OCI-LY3 (cell line): ENCODE data around the gene PXYLP1.
"Not testable (repeated sequence)": the region's sequence is repeated elsewhere in the genome, so short reads cannot be mapped to it uniquely, and the experiment has no call there.

ENCODE experiments used
- H2AFZ ChIP-seq: fragments of 200-600, 300-600 bp; shearing (Covaris generic); 2 replicates; pipeline ENCODE4 v1.6.0; 2014; ENCODE audit warnings: antibody characterized with exemption, low read depth, low read length
- H3K27ac ChIP-seq: fragments of 200-600, 300-600 bp; sonication (generic); 2 replicates; pipeline ENCODE4 v1.5.1; 2014; ENCODE audit warnings: mild to moderate bottlenecking, low read length, moderate library complexity, mixed read lengths
- H3K27me3 ChIP-seq: fragments of 200-600, 300-600 bp; sonication (generic); 2 replicates; pipeline ENCODE4 v1.6.1; 2014; ENCODE audit warnings: low read depth, low read length, mixed read lengths
- H3K36me3 ChIP-seq: fragments of 200-600, 300-600 bp; sonication (generic); replicated peaks from 2 replicates; pipeline ENCODE3; 2014; ENCODE audit warnings: low read depth, low read length, mixed read lengths
- H3K4me1 ChIP-seq: fragments of 300-600, 200-600 bp; sonication (generic); 2 replicates; pipeline ENCODE4 v1.6.1; 2014; ENCODE audit warnings: low read length, mixed read lengths
- H3K4me2 ChIP-seq: fragments of 200-600, 300-600 bp; sonication (generic); 2 replicates; pipeline ENCODE4 v1.6.1; 2014; ENCODE audit warnings: low read length, mixed read lengths
- H3K4me3 ChIP-seq: fragments of 300-600, 200-600 bp; sonication (generic); 2 replicates; pipeline ENCODE4 v1.5.1; 2014; ENCODE audit warnings: antibody characterized with exemption, mild to moderate bottlenecking, low read length, moderate library complexity
- H3K79me2 ChIP-seq: fragments of 300-600, 200-600 bp; shearing (Covaris generic); 2 replicates; pipeline ENCODE4 v1.6.1; 2014; ENCODE audit warnings: mild to moderate bottlenecking, low read length, mixed read lengths
- H3K9ac ChIP-seq: fragments of 300-600, 200-600 bp; shearing (Covaris generic); 2 replicates; pipeline ENCODE4 v1.6.0; 2014; ENCODE audit warnings: mild to moderate bottlenecking, low read length, moderate library complexity
- H3K9me3 ChIP-seq: fragments of 200-600, 300-600 bp; shearing (Covaris generic); 2 replicates; pipeline ENCODE4 v1.6.1; 2014; ENCODE audit warnings: low read length, mixed read lengths; ENCODE audit not compliant: insufficient read depth
- H4K20me1 ChIP-seq: fragments of 200-600, 300-600 bp; sonication (generic); 2 replicates; pipeline ENCODE4 v1.6.1; 2016; ENCODE audit warnings: low read length, mixed read lengths; ENCODE audit not compliant: insufficient read depth
- EZH2phosphoT487 ChIP-seq: fragments of 200-600 bp; shearing (Covaris generic); IDR thresholded peaks from 2 replicates; pipeline ENCODE4 v1.6.1; 2018; ENCODE audit warnings: antibody characterized with exemption, mixed run types, low read depth
- TF ChIP-seq, protein P1 (sequence below): fragments of 200-600, 300-600 bp; sonication (generic); IDR thresholded peaks from 2 replicates; pipeline ENCODE4 v1.5.1; 2014; ENCODE audit warnings: antibody characterized with exemption, low read length, low read depth

Gene PXYLP1

DNA sequence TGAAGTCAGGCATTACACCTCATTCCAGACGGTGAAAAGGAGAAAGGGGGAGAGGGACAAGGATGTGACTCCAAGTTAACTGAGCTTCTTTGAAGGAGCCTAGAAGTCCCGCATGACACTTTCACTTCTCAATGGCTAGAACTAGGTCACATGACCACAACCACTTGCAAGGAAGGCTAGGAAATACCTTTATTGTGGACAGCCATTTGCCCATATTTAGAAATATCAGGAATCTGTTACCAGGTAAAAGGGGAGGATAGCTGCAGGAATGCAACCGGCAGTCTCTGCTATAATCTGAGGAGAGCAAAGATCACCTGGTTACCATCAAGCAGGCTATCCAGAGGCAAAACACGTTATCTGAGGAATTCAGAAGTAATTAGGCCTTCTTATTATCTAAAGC, 28.9 kb upstream of the PXYLP1 start:
- TF ChIP-seq, protein P1, sequence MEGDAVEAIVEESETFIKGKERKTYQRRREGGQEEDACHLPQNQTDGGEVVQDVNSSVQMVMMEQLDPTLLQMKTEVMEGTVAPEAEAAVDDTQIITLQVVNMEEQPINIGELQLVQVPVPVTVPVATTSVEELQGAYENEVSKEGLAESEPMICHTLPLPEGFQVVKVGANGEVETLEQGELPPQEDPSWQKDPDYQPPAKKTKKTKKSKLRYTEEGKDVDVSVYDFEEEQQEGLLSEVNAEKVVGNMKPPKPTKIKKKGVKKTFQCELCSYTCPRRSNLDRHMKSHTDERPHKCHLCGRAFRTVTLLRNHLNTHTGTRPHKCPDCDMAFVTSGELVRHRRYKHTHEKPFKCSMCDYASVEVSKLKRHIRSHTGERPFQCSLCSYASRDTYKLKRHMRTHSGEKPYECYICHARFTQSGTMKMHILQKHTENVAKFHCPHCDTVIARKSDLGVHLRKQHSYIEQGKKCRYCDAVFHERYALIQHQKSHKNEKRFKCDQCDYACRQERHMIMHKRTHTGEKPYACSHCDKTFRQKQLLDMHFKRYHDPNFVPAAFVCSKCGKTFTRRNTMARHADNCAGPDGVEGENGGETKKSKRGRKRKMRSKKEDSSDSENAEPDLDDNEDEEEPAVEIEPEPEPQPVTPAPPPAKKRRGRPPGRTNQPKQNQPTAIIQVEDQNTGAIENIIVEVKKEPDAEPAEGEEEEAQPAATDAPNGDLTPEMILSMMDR = no peak
- no peak for TF ChIP-seq EZH2phosphoT487
- no peaks in the 10 kb centered on the region for H4K20me1 ChIP-seq
- 0 out of 2 replicates have a peak, but pooled peaks cover 4% of the 10 kb centered on the region for H3K27me3 ChIP-seq
- H3K9ac ChIP-seq = no peak overlapping the region
- no peak overlapping the region for H3K4me3 ChIP-seq
- H3K9me3 ChIP-seq = no peaks in the 10 kb centered on the region
- peaks cover 5% of the 10 kb centered on the region for H3K4me1 ChIP-seq
- no peaks in the 10 kb centered on the region for H3K79me2 ChIP-seq
- no peak overlapping the region for H3K4me2 ChIP-seq
- H3K36me3 ChIP-seq = no peaks in the 10 kb centered on the region
- no peak overlapping the region for H3K27ac ChIP-seq
- H2AFZ ChIP-seq = no peak overlapping the region

DNA sequence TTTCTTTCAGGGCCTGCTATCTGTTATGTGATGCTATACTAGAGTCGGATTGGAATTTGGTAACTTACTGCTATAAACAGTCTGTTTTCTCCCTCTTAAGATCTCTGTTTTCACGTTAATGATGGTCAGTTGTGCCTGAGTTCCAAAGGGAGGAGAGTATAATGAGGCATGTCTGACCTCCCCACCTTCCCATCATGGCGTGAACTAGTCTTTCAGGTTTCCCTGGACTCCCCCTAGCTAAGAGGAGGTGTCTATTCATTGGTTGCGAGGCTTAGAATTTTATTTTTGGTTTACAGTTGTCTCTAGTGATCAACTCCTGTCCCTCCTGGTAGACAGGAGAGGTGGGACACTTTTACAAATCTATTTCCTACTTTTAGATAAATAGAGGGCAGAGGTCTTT, 27.8 kb upstream of the PXYLP1 start:
- Histone ChIP-seq H3K79me2 (no peaks in the 10 kb centered on the region), H3K36me3 (no peaks in the 10 kb centered on the region), H3K9me3 (no peaks in the 10 kb centered on the region), H3K27me3 (no peaks in the 10 kb centered on the region), H3K4me3 (no peak overlapping the region), H3K9ac (no peak overlapping the region), H4K20me1 (no peaks in the 10 kb centered on the region), H3K4me1 (peaks cover 5% of the 10 kb centered on the region), H2AFZ (no peak overlapping the region), H3K27ac (no peak overlapping the region), H3K4me2 (no peak overlapping the region)
- no peak for TF ChIP-seq EZH2phosphoT487
- TF ChIP-seq, protein P1 = no peak

DNA sequence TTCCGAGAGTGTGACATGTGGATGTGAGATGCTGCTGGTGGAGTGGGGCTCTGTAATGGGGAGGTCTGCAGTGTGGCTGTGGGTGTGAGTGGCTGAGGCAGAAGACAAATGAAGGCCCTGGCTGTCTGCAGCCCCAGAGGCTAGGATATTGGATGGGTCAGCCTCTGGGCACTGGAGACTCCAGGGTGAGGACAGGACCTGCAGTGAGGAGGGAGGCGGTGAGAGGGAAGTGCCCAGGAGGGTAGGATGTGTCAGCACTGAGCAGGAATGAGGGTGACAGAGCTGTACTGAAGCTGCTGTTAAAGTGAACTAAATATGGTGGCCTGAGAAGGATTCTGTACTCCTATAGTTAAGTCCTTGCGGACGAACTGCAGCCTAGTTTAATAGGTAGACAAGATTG, 27.3 kb upstream of the PXYLP1 start:
- Histone ChIP-seq H3K36me3 (no peaks in the 10 kb centered on the region), H3K27ac (no peak overlapping the region), H3K4me3 (no peak overlapping the region), H2AFZ (no peak overlapping the region), H3K27me3 (no peaks in the 10 kb centered on the region), H3K4me2 (no peak overlapping the region), H3K79me2 (no peaks in the 10 kb centered on the region), H4K20me1 (no peaks in the 10 kb centered on the region), H3K9ac (no peak overlapping the region), H3K4me1 (peaks cover 5% of the 10 kb centered on the region), H3K9me3 (no peaks in the 10 kb centered on the region)
- TF ChIP-seq EZH2phosphoT487 = no peak
- TF ChIP-seq, protein P1 = no peak

DNA sequence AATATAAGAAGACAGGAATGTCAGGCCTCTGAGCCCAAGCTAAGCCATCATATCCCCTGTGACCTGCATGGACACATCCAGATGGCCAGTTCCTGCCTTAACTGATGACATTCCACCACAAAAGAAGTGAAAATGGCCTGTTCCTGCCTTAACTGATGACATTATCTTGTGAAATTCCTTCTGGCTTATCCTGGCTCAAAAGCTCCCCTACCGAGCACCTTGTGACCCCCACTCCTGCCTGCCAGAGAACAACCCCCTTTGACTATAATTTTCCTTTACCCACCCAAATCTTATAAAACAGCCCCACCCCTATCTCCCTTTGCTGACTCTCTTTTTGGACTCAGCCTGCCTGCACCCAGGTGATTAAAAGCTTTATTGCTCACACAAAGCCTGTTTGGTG, 20.3 kb upstream of the PXYLP1 start:
- H2AFZ ChIP-seq = not testable (repeated sequence)

DNA sequence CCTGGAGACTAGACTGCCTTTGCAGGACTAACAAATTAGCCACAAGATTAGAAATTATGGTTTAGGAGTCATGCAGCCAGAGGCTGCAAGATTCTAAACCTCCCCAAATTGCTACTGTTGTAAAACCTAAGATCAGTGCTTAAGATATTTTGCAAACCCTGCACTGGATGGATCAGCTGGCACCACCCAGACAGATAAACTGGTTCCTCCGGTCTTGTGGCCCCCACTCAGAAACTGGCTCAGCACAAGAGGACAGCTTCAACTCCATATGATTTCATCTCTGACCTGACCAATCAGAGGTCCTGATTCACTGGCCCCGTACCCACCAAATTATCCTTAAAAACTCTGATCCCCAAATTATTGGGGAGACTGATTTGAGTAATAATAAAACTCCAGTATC, 19.5 kb upstream of the PXYLP1 start:
- Histone ChIP-seq H4K20me1 (no peaks in the 10 kb centered on the region), H3K36me3 (no peaks in the 10 kb centered on the region), H3K4me1 (no peaks in the 10 kb centered on the region), H3K9me3 (no peaks in the 10 kb centered on the region), H3K27ac (no peak overlapping the region), H3K4me3 (no peak overlapping the region), H3K79me2 (no peaks in the 10 kb centered on the region), H3K27me3 (no peaks in the 10 kb centered on the region), H3K9ac (no peak overlapping the region), H3K4me2 (no peak overlapping the region), H2AFZ (no peak overlapping the region)
- no peak for TF ChIP-seq EZH2phosphoT487

More for the DNA sequence above, 20.3 kb upstream of the PXYLP1 start:
- not testable (repeated sequence) for H3K27me3 ChIP-seq, H4K20me1 ChIP-seq, H3K4me2 ChIP-seq, H3K9me3 ChIP-seq, H3K79me2 ChIP-seq, H3K27ac ChIP-seq, H3K4me1 ChIP-seq, H3K4me3 ChIP-seq, H3K9ac ChIP-seq, H3K36me3 ChIP-seq
